OCI-LY1 (cell line): Measurements from ENCODE around the gene C19orf25.

Source experiments
- EZH2 ChIP-seq: fragments of 200-600 bp; sonication (generic), shearing (Covaris generic); IDR thresholded peaks from 2 replicates; pipeline ENCODE4 v1.8.0; 2017; ENCODE audit warnings: borderline replicate concordance, mixed run types, mild to moderate bottlenecking, antibody characterized with exemption, low read length, moderate library complexity, mixed read lengths
- TF ChIP-seq, protein P1 (sequence below): fragments of 200-600 bp; sonication (generic), shearing (Covaris generic); IDR thresholded peaks from 2 replicates; pipeline ENCODE4 v1.5.1; 2017; ENCODE audit warnings: mild to moderate bottlenecking, antibody characterized with exemption, low read length, moderate library complexity, mixed read lengths

DNA sequence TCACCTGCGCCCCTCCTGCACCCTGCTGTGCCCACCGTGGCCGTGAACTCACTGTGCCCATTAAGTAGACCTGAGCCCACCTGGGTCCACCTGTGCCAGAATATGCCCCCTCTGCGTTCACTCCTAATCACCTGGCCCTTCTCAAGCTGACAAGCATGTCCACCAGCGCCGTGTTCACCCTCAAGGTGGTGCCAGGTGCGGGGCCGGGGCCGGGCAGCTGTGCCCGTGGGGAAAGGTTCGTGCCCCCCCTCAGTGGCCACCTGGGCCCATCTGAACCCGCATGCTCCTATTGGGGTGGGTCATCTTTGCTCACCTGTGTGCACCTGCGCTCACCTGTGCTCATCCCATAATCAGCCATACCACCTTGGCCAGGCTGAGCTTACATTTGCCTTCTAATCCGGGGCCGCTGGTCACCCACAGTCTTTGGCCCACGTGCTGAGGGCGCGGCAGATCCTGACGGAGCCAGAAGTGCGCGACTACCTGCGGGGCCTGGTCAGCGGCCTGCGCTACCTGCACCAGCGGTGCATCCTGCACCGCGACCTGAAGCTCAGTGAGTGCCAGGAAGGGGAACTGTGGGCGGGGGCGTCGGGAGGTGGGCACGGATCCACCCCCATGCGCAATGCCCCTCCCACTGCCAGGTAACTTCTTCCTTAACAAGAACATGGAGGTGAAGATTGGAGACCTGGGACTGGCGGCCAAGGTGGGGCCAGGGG, 47.2 kb upstream of the C19orf25 start:
- TF ChIP-seq, protein P1, sequence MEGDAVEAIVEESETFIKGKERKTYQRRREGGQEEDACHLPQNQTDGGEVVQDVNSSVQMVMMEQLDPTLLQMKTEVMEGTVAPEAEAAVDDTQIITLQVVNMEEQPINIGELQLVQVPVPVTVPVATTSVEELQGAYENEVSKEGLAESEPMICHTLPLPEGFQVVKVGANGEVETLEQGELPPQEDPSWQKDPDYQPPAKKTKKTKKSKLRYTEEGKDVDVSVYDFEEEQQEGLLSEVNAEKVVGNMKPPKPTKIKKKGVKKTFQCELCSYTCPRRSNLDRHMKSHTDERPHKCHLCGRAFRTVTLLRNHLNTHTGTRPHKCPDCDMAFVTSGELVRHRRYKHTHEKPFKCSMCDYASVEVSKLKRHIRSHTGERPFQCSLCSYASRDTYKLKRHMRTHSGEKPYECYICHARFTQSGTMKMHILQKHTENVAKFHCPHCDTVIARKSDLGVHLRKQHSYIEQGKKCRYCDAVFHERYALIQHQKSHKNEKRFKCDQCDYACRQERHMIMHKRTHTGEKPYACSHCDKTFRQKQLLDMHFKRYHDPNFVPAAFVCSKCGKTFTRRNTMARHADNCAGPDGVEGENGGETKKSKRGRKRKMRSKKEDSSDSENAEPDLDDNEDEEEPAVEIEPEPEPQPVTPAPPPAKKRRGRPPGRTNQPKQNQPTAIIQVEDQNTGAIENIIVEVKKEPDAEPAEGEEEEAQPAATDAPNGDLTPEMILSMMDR, result no peak
- no peak for TF ChIP-seq EZH2
